ENCODE results near the gene EPHA10.
"Not testable (repeated sequence)": the region's sequence is repeated elsewhere in the genome, so short reads cannot be mapped to it uniquely, and the experiment has no call there.

Gene EPHA10

GRCh38 chr1:37793773-37794371 lies 29.0 kb upstream of the EPHA10 start, which contains the start of gene MANEAL:
MANEAL (plus strand) TSS chr1:37793847; CDS start chr1:37794183, 336 bp downstream.
- peak within 1 kb of the TSS; percentile 72 for H3K4me3 ChIP-seq (ENCODE audit: insufficient read length, low read depth)
- peaks cover 10% of the 10 kb centered on the region for H3K4me1 ChIP-seq (ENCODE audit: insufficient read depth, insufficient read length)
- TF ChIP-seq YY1 (IDR thresholded peaks at IDR 0.05; ENCODE audit: insufficient read depth, insufficient read length) (peak; percentile 31), SUZ12 (IDR thresholded peaks at IDR 0.05; ENCODE audit: extremely low read depth, insufficient read depth, insufficient read length) (no peak)
- peaks cover 5% of the 10 kb centered on the region for H3K36me3 ChIP-seq (ENCODE audit: insufficient read depth, insufficient read length, low read length)
- DNase-seq (ENCODE audit: low read depth, low spot score), result no peak
- peak within 1 kb of the TSS; percentile 93 for H3K9ac ChIP-seq (ENCODE audit: insufficient read length, low read depth)
- H3K27me3 ChIP-seq (ENCODE audit: insufficient read depth, insufficient read length), result peaks cover 53% of the 10 kb centered on the region
- no peaks in the 10 kb centered on the region for H3K9me3 ChIP-seq (ENCODE audit: insufficient read depth, low read length)

GRCh38 chr1:37792943-37793686 lies 28.2 kb upstream of the EPHA10 start:
- Histone ChIP-seq H3K36me3 (ENCODE audit: insufficient read depth, insufficient read length, low read length) (peaks cover 5% of the 10 kb centered on the region), H3K4me1 (ENCODE audit: insufficient read depth, insufficient read length) (peaks cover 10% of the 10 kb centered on the region), H3K27me3 (ENCODE audit: insufficient read depth, insufficient read length) (peaks cover 57% of the 10 kb centered on the region), H3K4me3 (ENCODE audit: insufficient read length, low read depth) (no peak overlapping the region), H3K9me3 (ENCODE audit: insufficient read depth, low read length) (no peaks in the 10 kb centered on the region), H3K9ac (ENCODE audit: insufficient read length, low read depth) (peak overlapping the region; percentile 29)
- DNase-seq (ENCODE audit: low read depth, low spot score), result no peak
- TF ChIP-seq YY1 (IDR thresholded peaks at IDR 0.05; ENCODE audit: insufficient read depth, insufficient read length), result no peak
- TF ChIP-seq ZNF274 (IDR thresholded peaks at IDR 0.05; ENCODE audit: low read depth, low read length), result no peak
- TF ChIP-seq SUZ12 (IDR thresholded peaks at IDR 0.05; ENCODE audit: extremely low read depth, insufficient read depth, insufficient read length), result no peak

GRCh38 chr1:37782491-37782890 lies 17.6 kb upstream of the EPHA10 start:
- no peak overlapping the region for H3K9ac ChIP-seq (ENCODE audit: insufficient read length, low read depth)
- DNase-seq (ENCODE audit: low read depth, low spot score), result no peak

GRCh38 chr1:37778654-37779053 lies 13.7 kb upstream of the EPHA10 start:
- H3K4me3 ChIP-seq (ENCODE audit: insufficient read length, low read depth), result no peak overlapping the region
- no peaks in the 10 kb centered on the region for H3K9me3 ChIP-seq (ENCODE audit: insufficient read depth, low read length)
- no peak overlapping the region for H3K9ac ChIP-seq (ENCODE audit: insufficient read length, low read depth)
- H3K27me3 ChIP-seq (ENCODE audit: insufficient read depth, insufficient read length), result peaks cover 3% of the 10 kb centered on the region
- H3K4me1 ChIP-seq (ENCODE audit: insufficient read depth, insufficient read length), result no peaks in the 10 kb centered on the region
- TF ChIP-seq SUZ12 (IDR thresholded peaks at IDR 0.05; ENCODE audit: extremely low read depth, insufficient read depth, insufficient read length) (no peak), ZNF274 (IDR thresholded peaks at IDR 0.05; ENCODE audit: low read depth, low read length) (no peak), YY1 (IDR thresholded peaks at IDR 0.05; ENCODE audit: insufficient read depth, insufficient read length) (no peak)
- no peak for DNase-seq (ENCODE audit: low read depth, low spot score)
- H3K36me3 ChIP-seq (ENCODE audit: insufficient read depth, insufficient read length, low read length), result no peaks in the 10 kb centered on the region

More at GRCh38 chr1:37782491-37782890, 17.6 kb upstream of the EPHA10 start:
- no peaks in the 10 kb centered on the region for H3K4me1 ChIP-seq (ENCODE audit: insufficient read depth, insufficient read length)
- no peak for TF ChIP-seq ZNF274 (IDR thresholded peaks at IDR 0.05; ENCODE audit: low read depth, low read length)
- TF ChIP-seq SUZ12 (IDR thresholded peaks at IDR 0.05; ENCODE audit: extremely low read depth, insufficient read depth, insufficient read length), result no peak
- TF ChIP-seq YY1 (IDR thresholded peaks at IDR 0.05; ENCODE audit: insufficient read depth, insufficient read length), result no peak
- no peaks in the 10 kb centered on the region for H3K9me3 ChIP-seq (ENCODE audit: insufficient read depth, low read length)
- H3K36me3 ChIP-seq (ENCODE audit: insufficient read depth, insufficient read length, low read length), result no peaks in the 10 kb centered on the region
- no peak overlapping the region for H3K4me3 ChIP-seq (ENCODE audit: insufficient read length, low read depth)
- no peaks in the 10 kb centered on the region for H3K27me3 ChIP-seq (ENCODE audit: insufficient read depth, insufficient read length)

- no peak for DNase-seq (ENCODE audit: low read depth, low spot score)
- no peaks in the 10 kb centered on the region for H3K9me3 ChIP-seq (ENCODE audit: insufficient read depth, low read length)
- H3K27me3 ChIP-seq (ENCODE audit: insufficient read depth, insufficient read length), result peaks cover 6% of the 10 kb centered on the region
- no peak overlapping the region for H3K4me3 ChIP-seq (ENCODE audit: insufficient read length, low read depth)
- TF ChIP-seq YY1 (IDR thresholded peaks at IDR 0.05; ENCODE audit: insufficient read depth, insufficient read length), result no peak
- no peak for TF ChIP-seq SUZ12 (IDR thresholded peaks at IDR 0.05; ENCODE audit: extremely low read depth, insufficient read depth, insufficient read length)
- TF ChIP-seq ZNF274 (IDR thresholded peaks at IDR 0.05; ENCODE audit: low read depth, low read length), result no peak
- H3K36me3 ChIP-seq (ENCODE audit: insufficient read depth, insufficient read length, low read length), result no peaks in the 10 kb centered on the region
- H3K4me1 ChIP-seq (ENCODE audit: insufficient read depth, insufficient read length), result no peaks in the 10 kb centered on the region
- H3K9ac ChIP-seq (ENCODE audit: insufficient read length, low read depth), result no peak overlapping the region
Observed at GRCh38 chr1:37776946-37777516, 12.1 kb upstream of the EPHA10 start.

GRCh38 chr1:37771440-37771839 lies 6.5 kb upstream of the EPHA10 start:
- not testable (repeated sequence) for H3K9ac ChIP-seq (ENCODE audit: insufficient read length, low read depth); DNase-seq (ENCODE audit: low read depth, low spot score); H3K36me3 ChIP-seq (ENCODE audit: insufficient read depth, insufficient read length, low read length); H3K4me1 ChIP-seq (ENCODE audit: insufficient read depth, insufficient read length); H3K4me3 ChIP-seq (ENCODE audit: insufficient read length, low read depth); H3K9me3 ChIP-seq (ENCODE audit: insufficient read depth, low read length)
- H3K27me3 ChIP-seq (ENCODE audit: insufficient read depth, insufficient read length), result peaks cover 50% of the 10 kb centered on the region

- TF ChIP-seq ZNF274 (IDR thresholded peaks at IDR 0.05; ENCODE audit: low read depth, low read length), result no peak
- no peak for TF ChIP-seq SUZ12 (IDR thresholded peaks at IDR 0.05; ENCODE audit: extremely low read depth, insufficient read depth, insufficient read length)
- no peak for TF ChIP-seq YY1 (IDR thresholded peaks at IDR 0.05; ENCODE audit: insufficient read depth, insufficient read length)
- DNase-seq (ENCODE audit: low read depth, low spot score), result peak; percentile 39
- H3K9me3 ChIP-seq (ENCODE audit: insufficient read depth, low read length), result no peaks in the 10 kb centered on the region
- H3K27me3 ChIP-seq (ENCODE audit: insufficient read depth, insufficient read length), result peaks cover 89% of the 10 kb centered on the region
- H3K36me3 ChIP-seq (ENCODE audit: insufficient read depth, insufficient read length, low read length), result no peaks in the 10 kb centered on the region
- no peak overlapping the region for H3K4me3 ChIP-seq (ENCODE audit: insufficient read length, low read depth)
- H3K4me1 ChIP-seq (ENCODE audit: insufficient read depth, insufficient read length), result peaks cover 15% of the 10 kb centered on the region
- no peak overlapping the region for H3K9ac ChIP-seq (ENCODE audit: insufficient read length, low read depth)
Observed at GRCh38 chr1:37767488-37767887, 2.6 kb upstream of the EPHA10 start.

Data from NT2/D1 (cell line).